ENCODE data around the gene DPP10.

- TF ChIP-seq BHLHE40 (IDR thresholded peaks at IDR 0.05; ENCODE audit: borderline replicate concordance) (no peak), CTBP1 (IDR thresholded peaks at IDR 0.05; ENCODE audit: borderline replicate concordance) (no peak), FOXA1 (IDR thresholded peaks at IDR 0.05) (no peak), HDGF (IDR thresholded peaks at IDR 0.05; ENCODE audit: borderline replicate concordance) (no peak), PKNOX1 (IDR thresholded peaks at IDR 0.05) (no peak)
These were observed 1297.1 kb downstream of the DPP10 start for GRCh38 chr2:115739574-115739973.
